Measurements from ENCODE around the gene VPS51.

The VPS51 gene

GRCh38 chr11:65103476-65103875 is 7.5 kb downstream of the VPS51 start:
- no peak for TF ChIP-seq SIN3A (IDR thresholded peaks at IDR 0.05; ENCODE audit: borderline replicate concordance, insufficient read depth, low read length)
- no peak for TF ChIP-seq TAF1 (IDR thresholded peaks at IDR 0.05; ENCODE audit: borderline replicate concordance, insufficient read depth, low read length)
- TF ChIP-seq POLR2AphosphoS5 (IDR thresholded peaks at IDR 0.05; ENCODE audit: low read depth, low read length) = no peak
- no peak for TF ChIP-seq FOXP2 (optimal IDR thresholded peaks at IDR 0.05; ENCODE audit: borderline replicate concordance, extremely low read depth, extremely low read length, insufficient read depth)
- TF ChIP-seq, protein P1, sequence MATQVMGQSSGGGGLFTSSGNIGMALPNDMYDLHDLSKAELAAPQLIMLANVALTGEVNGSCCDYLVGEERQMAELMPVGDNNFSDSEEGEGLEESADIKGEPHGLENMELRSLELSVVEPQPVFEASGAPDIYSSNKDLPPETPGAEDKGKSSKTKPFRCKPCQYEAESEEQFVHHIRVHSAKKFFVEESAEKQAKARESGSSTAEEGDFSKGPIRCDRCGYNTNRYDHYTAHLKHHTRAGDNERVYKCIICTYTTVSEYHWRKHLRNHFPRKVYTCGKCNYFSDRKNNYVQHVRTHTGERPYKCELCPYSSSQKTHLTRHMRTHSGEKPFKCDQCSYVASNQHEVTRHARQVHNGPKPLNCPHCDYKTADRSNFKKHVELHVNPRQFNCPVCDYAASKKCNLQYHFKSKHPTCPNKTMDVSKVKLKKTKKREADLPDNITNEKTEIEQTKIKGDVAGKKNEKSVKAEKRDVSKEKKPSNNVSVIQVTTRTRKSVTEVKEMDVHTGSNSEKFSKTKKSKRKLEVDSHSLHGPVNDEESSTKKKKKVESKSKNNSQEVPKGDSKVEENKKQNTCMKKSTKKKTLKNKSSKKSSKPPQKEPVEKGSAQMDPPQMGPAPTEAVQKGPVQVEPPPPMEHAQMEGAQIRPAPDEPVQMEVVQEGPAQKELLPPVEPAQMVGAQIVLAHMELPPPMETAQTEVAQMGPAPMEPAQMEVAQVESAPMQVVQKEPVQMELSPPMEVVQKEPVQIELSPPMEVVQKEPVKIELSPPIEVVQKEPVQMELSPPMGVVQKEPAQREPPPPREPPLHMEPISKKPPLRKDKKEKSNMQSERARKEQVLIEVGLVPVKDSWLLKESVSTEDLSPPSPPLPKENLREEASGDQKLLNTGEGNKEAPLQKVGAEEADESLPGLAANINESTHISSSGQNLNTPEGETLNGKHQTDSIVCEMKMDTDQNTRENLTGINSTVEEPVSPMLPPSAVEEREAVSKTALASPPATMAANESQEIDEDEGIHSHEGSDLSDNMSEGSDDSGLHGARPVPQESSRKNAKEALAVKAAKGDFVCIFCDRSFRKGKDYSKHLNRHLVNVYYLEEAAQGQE (IDR thresholded peaks at IDR 0.05; ENCODE audit: insufficient read depth in 1 of 2, low read depth in 2 of 2, low read length in 2 of 2) = no peak

GRCh38 chr11:65104628-65105027 is 8.6 kb downstream of the VPS51 start:
- TF ChIP-seq FOXP2 (optimal IDR thresholded peaks at IDR 0.05; ENCODE audit: borderline replicate concordance, extremely low read depth, extremely low read length, insufficient read depth) (no peak), TAF1 (IDR thresholded peaks at IDR 0.05; ENCODE audit: borderline replicate concordance, insufficient read depth, low read length) (no peak), SIN3A (IDR thresholded peaks at IDR 0.05; ENCODE audit: borderline replicate concordance, insufficient read depth, low read length) (no peak)
- TF ChIP-seq, protein P1 (IDR thresholded peaks at IDR 0.05; ENCODE audit: insufficient read depth in 1 of 2, low read depth in 2 of 2, low read length in 2 of 2) = no peak

DNA sequence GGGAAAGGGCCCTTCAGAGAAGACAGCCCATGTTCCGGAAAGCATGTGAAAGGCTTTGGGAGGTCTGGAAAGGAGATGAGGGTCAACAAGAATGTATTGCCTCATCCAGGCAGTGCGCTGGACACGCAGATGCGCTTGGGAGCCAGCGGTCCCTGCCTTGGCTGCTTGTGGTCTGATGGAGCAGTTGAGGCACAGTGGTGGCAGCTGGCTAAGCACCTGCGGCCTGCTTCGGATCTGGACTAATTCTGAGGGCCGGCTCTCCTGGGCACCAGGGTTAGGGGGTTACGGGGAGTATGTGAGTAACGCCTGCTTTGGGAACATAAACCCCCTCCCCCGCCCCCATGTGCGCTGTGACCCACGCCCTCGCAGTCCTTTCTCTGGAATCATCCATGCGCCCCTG is 11.1 kb downstream of the VPS51 start:
- TF ChIP-seq, protein P1 (IDR thresholded peaks at IDR 0.05; ENCODE audit: insufficient read depth in 1 of 2, low read depth in 2 of 2, low read length in 2 of 2) = no peak
- no peak for TF ChIP-seq FOXP2 (optimal IDR thresholded peaks at IDR 0.05; ENCODE audit: borderline replicate concordance, extremely low read depth, extremely low read length, insufficient read depth)
- TF ChIP-seq TAF1 (IDR thresholded peaks at IDR 0.05; ENCODE audit: borderline replicate concordance, insufficient read depth, low read length) = no peak

DNA sequence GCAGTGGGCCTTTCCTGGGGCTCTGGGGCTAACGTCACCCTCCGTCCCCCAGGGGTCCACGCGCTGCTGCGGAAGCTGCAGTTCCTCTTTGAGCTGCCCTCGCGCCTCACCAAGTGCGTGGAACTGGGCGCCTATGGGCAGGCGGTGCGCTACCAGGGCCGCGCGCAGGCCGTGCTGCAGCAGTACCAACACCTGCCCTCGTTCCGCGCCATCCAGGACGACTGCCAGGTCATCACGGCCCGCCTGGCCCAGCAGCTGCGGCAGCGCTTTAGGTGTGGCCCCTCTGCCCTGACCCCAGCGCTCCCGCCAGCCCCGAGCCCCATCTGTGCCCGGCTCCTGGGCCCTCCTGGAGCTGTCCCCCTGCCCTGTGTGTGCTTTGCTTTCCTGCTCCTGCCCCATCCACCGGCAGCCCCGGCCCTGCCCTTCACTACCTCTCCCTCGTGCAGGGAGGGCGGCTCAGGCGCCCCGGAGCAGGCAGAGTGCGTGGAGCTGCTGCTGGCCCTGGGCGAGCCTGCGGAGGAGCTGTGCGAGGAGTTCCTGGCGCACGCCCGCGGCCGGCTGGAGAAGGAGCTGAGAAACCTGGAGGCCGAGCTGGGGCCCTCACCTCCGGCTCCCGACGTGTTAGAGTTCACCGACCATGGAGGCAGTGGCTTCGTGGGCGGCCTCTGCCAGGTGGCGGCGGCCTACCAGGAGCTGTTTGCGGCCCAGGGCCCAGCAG is 11.9 kb downstream of the VPS51 start:
- TF ChIP-seq TAF1 (IDR thresholded peaks at IDR 0.05; ENCODE audit: borderline replicate concordance, insufficient read depth, low read length) = no peak

DNA sequence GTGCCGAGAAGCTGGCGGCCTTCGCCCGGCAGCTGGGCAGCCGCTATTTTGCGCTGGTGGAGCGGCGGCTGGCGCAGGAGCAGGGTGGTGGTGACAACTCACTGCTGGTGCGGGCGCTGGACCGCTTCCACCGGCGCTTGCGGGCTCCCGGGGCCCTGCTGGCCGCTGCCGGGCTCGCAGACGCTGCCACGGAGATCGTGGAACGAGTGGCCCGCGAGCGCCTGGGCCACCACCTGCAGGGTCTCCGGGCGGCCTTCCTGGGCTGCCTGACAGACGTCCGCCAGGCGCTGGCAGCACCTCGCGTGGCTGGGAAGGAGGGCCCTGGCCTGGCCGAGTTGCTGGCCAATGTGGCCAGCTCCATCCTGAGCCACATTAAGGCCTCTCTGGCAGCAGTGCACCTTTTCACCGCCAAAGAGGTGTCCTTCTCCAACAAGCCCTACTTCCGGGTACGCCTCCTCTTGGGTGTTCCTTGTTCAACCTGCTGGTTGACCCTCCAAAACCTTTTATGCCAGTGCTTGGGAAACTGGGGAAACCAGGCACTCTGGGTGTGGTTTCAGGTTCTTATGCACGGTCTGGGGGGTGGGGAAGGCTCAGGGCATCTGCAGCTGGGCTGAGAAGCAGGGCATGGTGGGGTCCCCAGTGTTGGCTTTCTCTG is 12.6 kb downstream of the VPS51 start:
- TF ChIP-seq FOXP2 (optimal IDR thresholded peaks at IDR 0.05; ENCODE audit: borderline replicate concordance, extremely low read depth, extremely low read length, insufficient read depth) (no peak), POLR2AphosphoS5 (IDR thresholded peaks at IDR 0.05; ENCODE audit: low read depth, low read length) (no peak), SIN3A (IDR thresholded peaks at IDR 0.05; ENCODE audit: borderline replicate concordance, insufficient read depth, low read length) (no peak), TAF1 (IDR thresholded peaks at IDR 0.05; ENCODE audit: borderline replicate concordance, insufficient read depth, low read length) (no peak)
- TF ChIP-seq, protein P1 (IDR thresholded peaks at IDR 0.05; ENCODE audit: insufficient read depth in 1 of 2, low read depth in 2 of 2, low read length in 2 of 2) = no peak
